ENCODE measurements around the gene S100A16. TPM values are rescaled to one million over a fixed set of nuclear protein-coding genes. Genes with fewer than 3 reads are reported as not detected.
A peak's percentile ranks its signal among the peaks of the same experiment; 100 is the strongest.

S100A16 gene
- total and polyA plus RNA-seq, 9 of the 15 experiments (the other 6 are each of a cell fraction or from before 2014, with no cell fraction given), result 1.6 to 6.9 (median 4.3) TPM

GRCh38 chr1:153626904-153627714 is 14.2 kb upstream of the S100A16 start, which contains the start of gene S100A13 (continued):
- TF ChIP-seq ZNF57 (CRISPR knock-in tag; IDR thresholded peaks at IDR 0.05) (no peak), ZNF3 (CRISPR knock-in tag; IDR thresholded peaks at IDR 0.05) (no peak), EHMT2 (IDR thresholded peaks at IDR 0.05) (no peak), RNF2 (IDR thresholded peaks at IDR 0.05) (0 out of 2 replicates have a peak, but pooled peaks have one; percentile 47)

DNA sequence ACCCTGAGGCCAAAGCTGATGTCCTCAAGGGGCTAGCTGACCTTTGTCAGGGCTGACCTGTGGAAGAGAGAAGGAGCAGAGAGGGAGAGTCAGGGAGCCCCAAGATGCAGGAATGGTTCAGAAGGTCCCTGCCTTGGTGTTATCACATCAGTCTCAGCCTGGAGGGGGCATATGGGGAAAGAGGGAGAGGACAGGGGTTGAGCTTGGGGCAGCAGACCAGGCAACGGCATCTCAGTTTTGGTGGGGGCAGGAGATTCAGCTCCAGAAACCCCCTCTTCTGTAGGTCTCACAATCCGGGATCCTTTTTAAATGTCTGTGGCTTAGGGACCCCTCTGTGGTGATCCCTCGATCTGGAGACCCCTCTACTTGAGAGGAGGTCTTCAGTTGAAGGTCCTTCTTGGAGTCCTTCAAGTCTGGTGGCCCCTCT is 13.6 kb upstream of the S100A16 start:
- Histone ChIP-seq H3K4me3 (peak overlapping the region; percentile 49), H2AFZ (ENCODE audit: low read depth, low read length) (peak overlapping the region; percentile 97), H3K27ac (ENCODE audit: extremely low read depth, low read depth, low read length) (peak overlapping the region; percentile 82), H3K9me3 (replicated peaks; ENCODE audit: control insufficient read depth, insufficient read depth, low read depth, low read length) (no peaks in the 10 kb centered on the region), H3K79me2 (ENCODE audit: control insufficient read depth, insufficient read depth, low read length) (peaks cover 6% of the 10 kb centered on the region; the same call in 1 of the 3 replicates), H3K27me3 (ENCODE audit: control insufficient read depth in 2 of 2, insufficient read depth in 2 of 2, low read length in 2 of 2) (no peaks in the 10 kb centered on the region), H3K9ac (ENCODE audit: insufficient read depth in 1 of 2, low read depth in 2 of 2, low read length in 2 of 2) (peak overlapping the region; percentile 83 to 95), H4K20me1 (replicated peaks; ENCODE audit: control insufficient read depth, insufficient read depth, low read length) (no peaks in the 10 kb centered on the region), H3K36me3 (ENCODE audit: control insufficient read depth, insufficient read depth, low read length) (peaks cover 9% of the 10 kb centered on the region; the same call in 2 of the 3 replicates), H3K4me2 (ENCODE audit: insufficient read depth, low read length) (peak overlapping the region; percentile 86), H3K9me1 (ENCODE audit: control insufficient read depth, insufficient read depth, low read length) (no peaks in the 10 kb centered on the region), H3K4me1 (replicated peaks in 1 of 2; ENCODE audit: control insufficient read depth in 2 of 2, insufficient read depth in 2 of 2, low read length in 2 of 2) (peaks cover 26 to 44% of the 10 kb centered on the region in 2 experiments)
- DNase-seq (ENCODE audit: extremely low read depth in 1 of 4, low spot score in 3 of 4), result no peak
- intact Hi-C loops (cut with micrococcal nuclease) (loop anchor here (2.0 kb wide), 1 partner anchor 58 kb away; no protein-coding TSS in a partner anchor), in situ Hi-C loops (cut with MboI) (no loop called here)
- ChIA-PET POLR2A (interaction anchor here (0.6 to 4.3 kb wide), 20 partner anchors 10 to 142 kb away, joined by 3 to 70 read pairs (median 8); partner anchors contain the start of genes S100A14, S100A16, S100A5 and SNAPIN), CTCF (ENCODE audit: low intra/inter-chr PET ratio) (no interaction called here)
- BruUV-seq (replicated peaks), result no TSS peak
- FAIRE-seq, result no peak
- no peak for TF ChIP-seq BCL6 (CRISPR knock-in tag; IDR thresholded peaks at IDR 0.05)
- 0 out of 2 replicates have a peak, but pooled peaks have one; percentile 23 for TF ChIP-seq ZC3H4 (CRISPR knock-in tag; IDR thresholded peaks at IDR 0.05; ENCODE audit: borderline replicate concordance)
- TF ChIP-seq PRDM10 (IDR thresholded peaks at IDR 0.05; ENCODE audit: partially characterized antibody), result peak; percentile 87
- no peak for TF ChIP-seq SAP30 (IDR thresholded peaks at IDR 0.05; ENCODE audit: borderline replicate concordance, insufficient read depth, low read depth, low read length, poor library complexity, severe bottlenecking)
- no peak for TF ChIP-seq NEUROD1 (IDR thresholded peaks at IDR 0.05; ENCODE audit: borderline replicate concordance, low read depth, low read length, partially characterized antibody)
- TF ChIP-seq BRD4 (IDR thresholded peaks at IDR 0.05), result no peak
- peak; percentile 10; the same call in 1 of the 2 replicates for TF ChIP-seq GABPB1 (CRISPR knock-in tag; IDR thresholded peaks at IDR 0.05)
- 0 out of 4 replicates have a peak, but pooled peaks of 1 of the 2 experiments have one; percentile 34 for TF ChIP-seq MLX (CRISPR knock-in tag; conservative IDR thresholded peaks at IDR 0.05)
- no peak for TF ChIP-seq RAD21 (CRISPR knock-in tag; conservative IDR thresholded peaks at IDR 0.05 in 1 of 2, IDR thresholded peaks at IDR 0.05 in 1 of 2)
- 16% methylated on average over 3 of the region's 3 CpGs for WGBS (ENCODE audit: insufficient coverage, low coverage, missing lambda C conversion rate)
- no peak for ATAC-seq

Measured in K562 (cell line).